C4-2B (cell line): Measurements from ENCODE around the gene IMPDH1.

ENCODE experiments used
- H3K27ac ChIP-seq: fragments of 450-650 bp; 2 replicates; pipeline ENCODE4 v1.5.1; 2017
- ZFX ChIP-seq: fragments of 450-650 bp; IDR thresholded peaks from 2 replicates; pipeline ENCODE4 v1.6.1; 2017
- TF ChIP-seq, protein P1 (sequence below): fragments of 450-650 bp; conservative IDR thresholded peaks from 2 replicates; pipeline ENCODE4 v1.5.1; 2017; ENCODE audit warnings: mild to moderate bottlenecking

The IMPDH1 gene

DNA sequence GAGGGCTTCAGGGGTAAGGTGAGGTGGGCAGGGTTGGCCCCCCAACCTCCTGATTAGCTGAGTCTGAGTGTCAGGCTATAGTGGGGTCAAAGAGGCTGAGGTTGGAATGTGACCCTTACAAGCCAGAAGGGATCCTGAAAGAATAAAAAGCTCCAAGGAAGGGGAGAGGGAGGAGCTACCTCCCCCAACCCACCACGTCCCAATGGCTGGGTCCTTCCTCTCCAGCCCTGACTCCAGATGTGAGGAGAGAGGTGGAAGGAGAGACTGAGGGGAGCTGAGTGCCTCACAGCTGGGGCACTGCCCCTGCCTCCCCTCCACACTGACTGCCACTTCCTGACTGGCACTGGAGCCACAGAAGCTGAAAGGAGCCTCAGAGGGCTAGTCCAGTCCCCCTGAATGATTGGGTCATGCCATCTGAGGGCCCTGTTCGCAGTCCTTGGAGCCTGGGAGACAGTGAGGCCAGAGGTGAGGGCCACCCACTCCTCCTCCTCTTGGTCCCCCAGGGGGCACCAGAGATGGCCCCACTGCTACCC lies 20.6 kb downstream of the IMPDH1 start:
- H3K27ac ChIP-seq = no peak overlapping the region
- no peak for TF ChIP-seq ZFX
- TF ChIP-seq, protein P1, sequence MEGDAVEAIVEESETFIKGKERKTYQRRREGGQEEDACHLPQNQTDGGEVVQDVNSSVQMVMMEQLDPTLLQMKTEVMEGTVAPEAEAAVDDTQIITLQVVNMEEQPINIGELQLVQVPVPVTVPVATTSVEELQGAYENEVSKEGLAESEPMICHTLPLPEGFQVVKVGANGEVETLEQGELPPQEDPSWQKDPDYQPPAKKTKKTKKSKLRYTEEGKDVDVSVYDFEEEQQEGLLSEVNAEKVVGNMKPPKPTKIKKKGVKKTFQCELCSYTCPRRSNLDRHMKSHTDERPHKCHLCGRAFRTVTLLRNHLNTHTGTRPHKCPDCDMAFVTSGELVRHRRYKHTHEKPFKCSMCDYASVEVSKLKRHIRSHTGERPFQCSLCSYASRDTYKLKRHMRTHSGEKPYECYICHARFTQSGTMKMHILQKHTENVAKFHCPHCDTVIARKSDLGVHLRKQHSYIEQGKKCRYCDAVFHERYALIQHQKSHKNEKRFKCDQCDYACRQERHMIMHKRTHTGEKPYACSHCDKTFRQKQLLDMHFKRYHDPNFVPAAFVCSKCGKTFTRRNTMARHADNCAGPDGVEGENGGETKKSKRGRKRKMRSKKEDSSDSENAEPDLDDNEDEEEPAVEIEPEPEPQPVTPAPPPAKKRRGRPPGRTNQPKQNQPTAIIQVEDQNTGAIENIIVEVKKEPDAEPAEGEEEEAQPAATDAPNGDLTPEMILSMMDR = no peak

DNA sequence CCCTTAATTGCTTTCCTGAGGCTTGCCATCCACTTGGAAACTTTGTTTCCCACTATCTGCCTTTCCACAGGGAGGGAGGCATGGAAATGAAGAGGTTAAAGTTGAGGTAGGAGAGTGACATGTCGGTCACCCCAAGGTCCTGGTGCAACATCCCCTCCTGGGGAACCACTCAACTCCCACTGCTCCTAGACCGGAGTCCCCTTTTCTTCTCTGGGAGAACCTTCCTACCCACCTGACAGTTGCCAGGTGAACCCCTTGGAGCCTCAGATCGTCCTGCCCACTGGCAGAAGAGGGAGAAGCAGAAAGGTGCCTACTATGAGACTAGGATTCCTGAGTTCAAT lies 21.7 kb downstream of the IMPDH1 start:
- TF ChIP-seq, protein P1 = no peak; the same call in 1 of the 2 replicates
- TF ChIP-seq ZFX = no peak
- H3K27ac ChIP-seq = no peak overlapping the region

DNA sequence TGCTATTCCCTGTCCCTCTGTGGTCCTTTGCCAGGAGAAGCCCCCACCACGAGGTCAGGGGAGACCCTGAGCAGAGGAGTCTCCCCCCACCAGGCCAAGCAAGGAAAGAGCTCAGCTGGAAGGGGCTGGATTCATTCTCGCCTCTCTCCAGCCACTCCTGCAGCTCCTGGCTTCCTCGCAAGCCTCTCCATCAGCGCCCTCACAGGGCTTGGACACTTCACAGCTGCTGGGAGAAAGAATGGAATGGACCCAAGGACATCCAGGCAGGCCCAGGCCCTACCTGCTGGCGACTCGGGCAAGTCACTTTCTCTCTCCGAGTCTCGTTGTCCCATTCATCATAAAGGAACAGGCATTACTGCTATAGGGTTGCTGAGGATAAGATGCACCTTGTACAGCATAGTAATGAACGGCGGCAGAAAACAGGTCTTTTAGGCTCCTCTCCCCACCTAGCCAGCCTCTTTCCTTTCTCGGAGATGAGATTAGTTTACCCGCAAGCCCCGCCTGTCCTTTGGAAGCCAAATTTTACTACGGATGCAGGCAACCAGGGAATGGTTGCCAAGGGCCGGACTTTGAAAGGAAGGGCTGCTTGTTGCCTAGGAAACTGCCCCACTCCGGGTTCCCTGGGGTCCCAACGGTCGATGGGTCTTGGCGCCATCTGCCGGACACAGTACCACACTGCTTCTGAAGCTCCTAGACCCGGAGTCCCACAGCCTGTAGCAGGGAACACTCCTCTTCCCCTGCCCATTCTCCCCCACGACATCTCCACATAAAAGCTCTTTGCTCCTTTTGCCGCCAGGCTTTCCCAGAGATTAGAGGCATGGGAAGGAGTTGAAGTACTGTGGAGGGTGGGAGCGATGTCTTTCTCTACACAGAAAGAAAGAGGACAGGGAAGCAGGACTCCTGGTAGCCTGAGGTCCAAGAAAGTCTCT lies 22.3 kb downstream of the IMPDH1 start:
- TF ChIP-seq, protein P1 = peak; percentile 97
- TF ChIP-seq ZFX = no peak
- no peak overlapping the region for H3K27ac ChIP-seq

DNA sequence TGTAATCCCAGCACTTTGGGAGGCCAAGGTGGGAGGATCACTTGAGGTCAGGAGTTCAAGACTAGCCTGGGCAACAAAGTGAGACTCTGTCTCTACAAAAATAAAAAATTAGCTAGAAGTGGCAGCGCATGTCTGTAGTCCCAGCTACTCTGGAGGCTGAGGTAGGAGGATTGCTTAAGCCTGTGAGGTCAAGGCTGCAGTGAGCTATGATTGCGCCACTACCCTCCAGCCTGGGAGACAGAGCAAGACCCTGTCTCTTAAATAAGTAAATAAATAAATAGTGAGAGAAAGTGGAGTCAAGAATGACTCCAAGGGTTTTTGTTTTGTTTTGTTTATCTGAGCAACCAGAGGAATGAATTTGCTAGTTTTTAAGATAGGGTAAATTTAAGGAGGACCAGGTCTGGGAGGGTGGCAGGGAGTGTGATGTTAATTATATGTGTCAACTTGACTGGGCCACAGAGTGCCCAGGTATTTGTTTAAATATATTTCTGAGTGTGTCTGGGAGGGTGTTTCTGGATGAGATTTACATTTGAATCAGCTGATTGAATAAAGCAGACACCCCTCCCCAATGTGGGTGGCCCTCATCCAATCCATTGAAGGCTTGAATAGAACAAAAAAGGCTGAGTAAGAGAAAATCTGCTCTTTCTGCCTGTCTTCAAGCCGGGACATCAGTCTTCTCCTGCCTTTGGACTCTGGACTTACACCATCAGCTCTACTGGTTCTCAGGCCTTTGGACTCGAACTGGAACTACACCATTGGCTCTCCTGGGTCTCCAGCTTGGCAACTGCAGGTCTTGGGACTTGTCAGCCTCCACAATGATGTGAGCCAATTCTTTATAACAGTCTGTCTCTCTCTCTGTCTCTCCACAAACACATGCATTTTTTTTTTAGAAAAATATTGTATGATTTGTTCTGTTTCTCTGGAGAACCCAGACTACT lies 23.5 kb downstream of the IMPDH1 start:
- no peak overlapping the region for H3K27ac ChIP-seq
- no peak for TF ChIP-seq ZFX
- TF ChIP-seq, protein P1 = no peak

DNA sequence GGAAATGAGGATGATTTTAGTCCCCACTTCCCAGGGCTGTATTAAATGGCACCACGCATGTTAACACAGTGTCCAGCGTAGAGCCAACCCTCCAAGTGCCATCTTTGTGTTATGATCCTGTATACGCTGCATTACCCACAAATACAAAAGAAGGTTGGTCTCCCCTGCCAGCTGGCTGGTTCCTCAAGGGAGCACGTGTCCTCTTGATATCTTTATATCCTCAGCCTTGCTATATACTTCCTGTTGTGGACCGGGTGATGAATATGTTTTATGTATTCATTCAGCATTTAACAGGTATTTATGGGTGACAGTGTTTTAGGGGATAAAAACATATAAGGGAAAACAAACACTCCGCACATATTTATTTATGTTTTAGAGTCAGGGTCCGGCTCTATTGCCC lies 25.1 kb downstream of the IMPDH1 start:
- TF ChIP-seq, protein P1 = no peak
- TF ChIP-seq ZFX = no peak
- H3K27ac ChIP-seq = no peak overlapping the region

DNA sequence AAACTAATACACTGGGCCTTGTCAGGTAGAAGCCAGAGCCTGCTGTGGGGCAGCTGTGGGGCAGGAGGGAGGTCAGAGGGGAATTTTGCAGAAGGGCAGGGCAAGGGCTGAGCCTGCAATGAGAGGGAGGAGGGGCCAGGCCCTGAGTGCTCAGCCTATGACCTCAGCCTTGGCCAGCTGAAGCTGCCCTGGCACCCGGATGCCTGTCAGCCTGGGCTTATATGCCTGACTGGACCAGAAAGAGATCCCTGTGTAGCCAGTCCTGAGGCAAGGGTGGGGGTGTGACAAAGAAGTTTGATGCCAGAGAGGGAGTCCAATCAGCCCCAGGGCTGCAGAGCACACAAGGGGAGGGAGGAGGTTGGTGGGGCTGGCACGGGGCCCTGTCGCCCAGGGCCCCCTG lies 26.0 kb downstream of the IMPDH1 start:
- TF ChIP-seq ZFX = no peak
- TF ChIP-seq, protein P1 = no peak
- H3K27ac ChIP-seq = no peak overlapping the region
